GM18526 (cell line): ENCODE data around the gene GPR135.

Source experiments
- POLR2A ChIP-seq: IDR thresholded peaks from 3 replicates; pipeline ENCODE4 v1.6.1; 2011; ENCODE audit not compliant: insufficient read length; ENCODE audit errors: extremely low read depth

The GPR135 gene

GRCh38 chr14:59465316-59466135, at the start of gene GPR135:
GPR135 (minus strand) TSS chr14:59465380; CDS start chr14:59465226, 154 bp downstream.
- TF ChIP-seq POLR2A = no peak

GRCh38 chr14:59511916-59512575, 46.9 kb upstream of the GPR135 start:
- TF ChIP-seq POLR2A = no peak

GRCh38 chr14:59510966-59511365, 45.8 kb upstream of the GPR135 start:
- no peak for TF ChIP-seq POLR2A

- TF ChIP-seq POLR2A = no peak
These were observed 44.8 kb upstream of the GPR135 start for GRCh38 chr14:59510001-59510400.

GRCh38 chr14:59509101-59509500, 43.9 kb upstream of the GPR135 start:
- no peak for TF ChIP-seq POLR2A

- no peak for TF ChIP-seq POLR2A
These were observed 42.5 kb upstream of the GPR135 start for GRCh38 chr14:59507752-59508103.

GRCh38 chr14:59507063-59507751, 42.0 kb upstream of the GPR135 start:
- no peak for TF ChIP-seq POLR2A

- no peak for TF ChIP-seq POLR2A
These were observed 38.1 kb upstream of the GPR135 start for GRCh38 chr14:59503256-59503655.

- no peak for TF ChIP-seq POLR2A
These were observed 35.6 kb upstream of the GPR135 start for GRCh38 chr14:59500732-59501131.

GRCh38 chr14:59492384-59492783, 27.2 kb upstream of the GPR135 start:
- TF ChIP-seq POLR2A = no peak

- TF ChIP-seq POLR2A = no peak
These were observed 25.6 kb upstream of the GPR135 start for GRCh38 chr14:59490756-59491155.

- no peak for TF ChIP-seq POLR2A
These were observed 19.5 kb upstream of the GPR135 start for GRCh38 chr14:59484639-59485175.

GRCh38 chr14:59483819-59484638, 18.8 kb upstream of the GPR135 start, which contains the start of the genes JKAMP and L3HYPDH:
JKAMP (plus strand) TSS chr14:59484517; CDS start chr14:59484590, 73 bp downstream.
L3HYPDH (minus strand) TSS chr14:59484408; CDS start chr14:59484316, 92 bp downstream.
- peak; percentile 91 for TF ChIP-seq POLR2A

- no peak for TF ChIP-seq POLR2A
These were observed 18.2 kb upstream of the GPR135 start for GRCh38 chr14:59483363-59483762.
